IPS DF 19.7 (cell line): ENCODE data around the gene PRL.

Source experiments
- DNase-seq: peaks from one replicate; pipeline ENCODE4 v3.0.0-alpha.2; 2013; ENCODE audit warnings: low read depth, low spot score

Gene PRL

DNA sequence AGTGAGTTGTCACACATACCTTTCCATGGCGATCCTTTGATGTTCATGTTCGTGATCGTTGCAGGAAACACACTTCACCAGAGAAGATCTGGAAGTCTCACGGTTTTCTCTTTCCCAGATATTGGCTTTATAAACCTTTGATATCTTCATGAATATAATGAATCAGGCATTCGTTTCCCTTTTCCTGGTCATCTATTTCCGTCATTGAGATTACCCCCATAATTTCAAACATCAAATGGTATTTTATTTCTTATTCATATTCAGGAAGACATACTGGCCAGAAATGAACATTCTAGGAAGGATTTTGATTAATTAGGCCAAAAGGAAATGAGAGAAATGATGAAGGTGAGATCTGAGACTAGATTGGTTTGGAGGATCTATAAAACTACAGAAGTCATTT, at the start of gene PRL:
PRL (minus strand) TSS at position 101 of the 400 bp plus-strand sequence; CDS start at position 47, 54 bp downstream.
- no peak for DNase-seq

DNA sequence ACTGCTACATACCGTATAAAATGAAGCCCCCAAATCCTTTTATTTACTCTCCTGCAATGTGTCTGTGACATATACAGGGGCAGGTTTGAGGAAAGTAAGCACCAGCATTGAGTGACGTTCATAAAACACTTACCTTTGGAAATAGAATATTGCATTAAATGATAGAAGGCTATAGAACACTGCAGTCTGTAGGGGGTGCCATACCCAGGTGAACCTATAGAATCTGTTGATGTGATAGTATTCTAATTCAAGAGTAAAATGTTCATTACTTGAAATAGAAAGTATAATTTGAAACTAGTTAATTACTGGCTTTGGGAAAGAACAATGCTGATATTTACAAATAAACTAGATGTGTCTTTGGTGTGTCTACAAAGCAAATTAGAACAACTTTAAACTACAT, 47.0 kb upstream of the PRL start:
- DNase-seq, result no peak

DNA sequence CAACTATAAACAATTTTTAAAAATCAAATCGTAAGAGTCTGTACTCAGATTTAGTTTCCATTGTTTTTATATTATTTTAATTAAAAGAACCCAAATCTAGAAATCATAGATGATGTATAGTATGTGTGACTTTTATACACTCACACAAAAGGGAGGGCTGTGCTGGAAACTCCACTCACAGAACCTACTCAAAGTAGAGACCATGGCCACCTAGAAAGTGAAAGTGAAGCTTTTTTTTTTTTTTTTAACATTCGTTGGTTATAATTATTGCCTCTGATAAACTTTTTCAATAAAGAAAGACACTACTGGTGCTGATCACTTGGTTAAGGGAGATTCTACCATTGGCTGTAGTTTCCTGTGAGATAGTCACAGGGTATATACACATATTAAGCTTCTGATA, 37.9 kb upstream of the PRL start:
- DNase-seq, result no peak

DNA sequence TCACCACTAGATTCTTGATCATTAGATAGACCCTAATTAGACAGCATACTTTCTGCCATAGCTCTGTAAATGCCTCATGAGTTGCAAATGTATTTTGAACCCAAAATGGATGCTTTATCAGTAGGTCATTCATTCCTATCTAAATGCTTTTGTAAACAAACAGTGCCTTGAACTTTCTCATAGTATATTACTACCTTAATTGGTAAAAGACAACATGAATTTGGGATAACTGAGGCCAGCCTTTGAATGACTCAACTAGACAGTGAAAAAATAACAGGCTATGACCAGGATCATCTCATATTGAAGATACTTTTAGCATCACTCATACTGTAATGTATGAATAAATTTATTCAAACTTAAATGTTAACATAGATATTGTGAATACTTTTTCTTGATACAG, 37.0 kb upstream of the PRL start:
- DNase-seq, result no peak

DNA sequence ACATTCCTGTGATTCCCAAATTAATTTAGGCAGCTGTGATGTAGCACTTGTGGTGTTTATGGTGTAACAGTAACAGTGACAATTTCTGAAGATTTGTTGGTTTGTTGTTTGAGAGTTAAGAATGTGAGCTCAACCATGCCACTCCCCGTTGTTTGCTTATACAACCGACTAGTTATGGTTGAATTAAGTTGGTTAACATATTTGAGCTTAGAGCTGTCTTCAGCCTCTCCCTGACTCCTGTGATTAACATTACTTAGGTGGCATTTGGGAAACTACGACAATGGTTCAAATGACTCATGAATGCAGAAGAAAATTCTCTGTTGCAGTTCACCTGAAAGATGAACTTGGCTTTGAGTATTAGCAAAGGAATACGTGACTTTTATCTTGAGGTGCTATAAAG, 35.9 kb upstream of the PRL start:
- no peak for DNase-seq

DNA sequence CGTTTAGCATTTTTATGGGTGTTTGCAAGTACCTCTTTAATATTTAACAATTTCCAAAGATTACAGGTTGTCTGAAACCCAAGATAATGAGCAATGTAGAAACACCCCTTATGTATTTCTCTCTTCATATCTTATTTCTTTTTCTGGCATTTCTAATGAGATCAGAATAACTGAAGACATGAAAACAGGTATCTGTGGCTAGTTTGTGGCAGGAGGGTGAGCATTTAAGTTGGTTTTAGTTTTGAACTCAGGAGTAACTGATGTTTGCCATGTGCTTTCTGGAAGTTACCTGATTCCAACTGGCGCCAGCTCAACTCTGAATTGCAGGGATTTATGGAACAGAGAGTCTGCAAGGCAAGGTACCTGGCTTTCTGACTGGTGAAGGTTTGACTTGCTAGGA, 35.4 kb upstream of the PRL start:
- DNase-seq, result no peak

DNA sequence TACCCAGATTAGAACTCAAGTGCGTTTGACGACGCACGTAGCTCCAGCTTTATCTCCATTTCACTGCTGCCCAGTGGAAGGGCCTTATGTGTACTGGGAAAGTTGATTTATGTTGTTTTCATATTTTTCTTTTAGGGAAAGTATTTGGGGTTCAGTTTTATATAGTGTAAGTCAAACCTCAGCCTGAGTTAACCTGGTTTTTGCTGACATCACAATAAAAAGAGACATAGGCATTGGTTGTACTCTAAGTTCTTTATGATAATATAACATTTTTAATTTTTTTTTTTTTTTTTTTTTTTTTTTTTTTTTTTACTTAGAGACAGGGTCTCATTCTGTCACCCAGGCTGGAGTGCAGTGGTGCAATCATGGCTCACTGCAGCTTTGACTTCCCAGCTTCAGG, 34.1 kb upstream of the PRL start:
- DNase-seq, result no peak

DNA sequence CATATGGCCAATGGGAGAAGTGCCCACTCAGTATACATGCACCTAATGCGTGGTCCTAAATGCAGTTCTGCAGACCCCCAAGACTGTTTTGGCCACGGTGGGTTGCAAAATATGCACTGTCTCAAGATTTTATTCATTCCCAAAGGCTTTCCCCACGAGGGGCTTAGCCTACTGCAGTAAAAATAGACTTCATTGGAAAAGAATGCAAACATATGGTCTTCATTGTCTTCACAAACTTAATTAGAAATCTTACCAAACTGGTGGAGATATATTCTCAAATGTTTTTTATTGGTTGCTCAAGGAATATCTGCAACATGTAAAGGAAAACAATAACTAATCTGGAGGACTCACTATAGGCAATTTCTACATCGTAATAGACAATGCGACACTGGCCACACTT, 31.6 kb upstream of the PRL start:
- no peak for DNase-seq

DNA sequence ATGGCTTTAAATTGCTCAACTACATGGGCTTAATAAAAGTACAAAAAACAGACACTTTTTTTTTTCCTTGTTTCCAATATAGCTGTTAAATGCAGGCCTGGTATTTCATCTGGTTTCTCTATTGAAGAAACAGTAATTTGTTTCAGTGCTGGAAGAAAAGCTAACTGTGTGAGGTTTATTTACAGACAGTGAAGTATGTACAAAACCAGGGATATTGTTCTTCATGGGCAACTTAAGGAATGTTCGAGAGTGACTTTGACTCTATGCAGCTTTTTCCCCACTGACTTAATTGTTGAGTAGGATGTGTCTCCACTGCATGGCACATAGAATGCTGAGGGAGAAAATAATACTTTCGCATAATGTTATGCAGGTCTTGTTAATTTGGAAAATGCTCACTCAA, 31.0 kb upstream of the PRL start:
- DNase-seq, result no peak

DNA sequence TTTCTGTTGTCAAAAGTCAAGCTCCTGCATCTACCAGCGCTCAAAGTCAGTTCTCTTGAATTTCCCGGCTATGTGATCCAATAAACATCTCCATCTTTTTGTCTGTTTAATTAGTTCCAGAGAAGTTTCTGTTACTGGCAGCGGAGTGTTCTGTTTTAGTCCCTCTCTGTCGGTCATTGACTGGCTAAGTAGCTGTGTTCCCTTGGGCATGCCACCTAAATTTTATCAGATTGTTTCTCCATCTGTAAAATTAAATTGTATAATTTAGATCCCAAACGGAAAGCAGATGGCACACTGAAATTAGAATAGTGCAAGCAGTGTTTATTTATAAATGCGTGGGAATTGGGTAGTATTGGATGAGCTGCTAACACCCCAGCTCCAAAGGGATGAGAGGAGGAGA, 29.7 kb upstream of the PRL start:
- no peak for DNase-seq

DNA sequence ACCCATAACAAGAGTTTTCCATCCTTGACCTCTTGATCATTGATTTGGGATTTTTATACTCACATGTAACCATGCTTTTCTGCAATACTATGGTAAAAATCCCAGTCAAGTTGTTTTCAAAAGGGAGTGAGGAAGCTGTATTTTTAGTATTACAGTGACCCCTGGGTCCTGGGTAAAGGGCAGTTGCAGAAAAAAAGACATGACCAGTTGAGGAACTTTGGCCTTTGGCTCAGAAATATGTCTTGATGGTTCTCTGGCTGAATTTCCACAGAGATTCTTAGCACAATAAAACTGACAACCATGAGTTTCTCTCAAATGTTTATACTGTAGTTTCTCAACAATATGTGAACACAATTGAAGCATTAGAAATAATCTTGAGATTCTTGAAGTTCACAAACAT, 28.6 kb upstream of the PRL start:
- no peak for DNase-seq

DNA sequence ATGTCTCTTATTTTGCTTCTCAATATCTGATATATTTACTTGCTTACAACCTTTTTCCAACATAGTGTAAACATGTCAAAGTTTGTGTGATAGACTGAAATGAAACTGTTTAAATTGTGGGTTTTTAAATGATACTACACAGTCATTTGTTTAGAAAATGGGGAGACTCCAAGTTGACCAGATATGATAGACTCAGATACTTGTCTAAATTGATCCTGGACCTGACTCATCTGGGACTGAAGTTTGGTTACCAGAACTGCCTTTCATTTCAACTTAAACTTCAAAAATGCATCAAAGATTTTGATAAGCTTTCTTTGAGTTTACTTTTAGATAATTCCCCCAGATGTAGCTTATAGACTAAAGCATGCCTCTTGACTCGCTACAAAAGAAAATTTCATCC, 27.0 kb upstream of the PRL start:
- no peak for DNase-seq

DNA sequence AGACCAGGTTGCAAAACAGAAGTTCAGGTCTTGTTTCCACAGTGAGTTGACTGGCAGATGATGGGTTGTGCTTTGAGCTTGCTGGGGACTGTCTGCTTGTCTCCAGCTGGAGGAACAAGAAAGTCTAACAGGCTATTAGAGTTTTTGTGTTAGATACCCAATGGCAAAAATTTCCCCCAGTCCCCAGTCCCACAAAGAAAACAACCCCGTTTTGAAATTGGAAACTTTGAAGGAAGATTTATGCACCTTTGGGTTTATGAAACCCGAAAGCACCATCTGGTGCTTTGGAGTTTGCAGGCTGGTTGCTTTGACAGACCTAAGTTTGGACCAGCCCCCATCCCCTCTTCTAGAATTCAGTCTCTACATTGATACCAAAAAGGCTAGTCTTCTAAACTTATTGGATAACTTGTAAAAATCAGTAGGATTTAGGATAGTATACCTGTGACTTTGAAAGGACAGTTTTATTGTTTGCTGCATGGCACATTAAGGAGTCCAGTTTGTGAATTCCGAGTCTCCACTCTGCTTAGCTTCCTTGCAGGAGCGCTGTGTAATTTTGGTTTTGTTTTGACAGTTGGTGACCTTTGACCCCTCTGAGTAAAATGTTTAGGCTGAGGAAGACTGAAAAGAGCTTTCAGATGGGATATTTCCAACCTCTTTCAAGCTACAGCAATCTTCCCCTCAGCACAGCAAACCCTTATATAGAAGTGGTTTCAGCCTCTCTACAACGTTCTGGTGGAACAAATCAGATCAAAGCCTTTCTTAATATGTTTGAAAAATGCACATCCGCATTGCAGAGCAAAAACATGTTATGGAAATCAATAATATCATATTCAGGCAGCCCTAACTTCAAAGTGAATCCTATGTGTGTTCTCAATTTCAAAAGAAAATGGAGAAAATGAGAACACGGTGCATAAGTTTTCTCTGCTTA, 25.5 kb upstream of the PRL start:
- no peak for DNase-seq

DNA sequence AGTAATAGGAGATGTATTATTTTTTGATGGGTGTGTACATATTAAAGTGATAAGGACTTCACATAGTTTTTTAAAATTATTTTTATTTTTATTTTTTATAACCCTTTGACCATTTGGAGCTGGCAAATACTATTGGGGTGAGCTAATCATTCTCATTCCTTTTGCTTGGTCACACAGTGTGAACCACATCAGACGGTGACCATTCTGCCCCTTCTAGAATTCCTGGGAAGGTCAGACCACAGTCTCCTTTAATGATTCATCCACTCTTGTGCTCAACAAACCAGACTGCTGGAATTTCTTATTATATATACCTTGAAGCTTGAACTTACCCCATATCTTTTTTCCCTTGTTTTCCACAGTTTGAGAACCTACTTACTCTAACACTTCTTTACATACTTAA, 23.9 kb upstream of the PRL start:
- no peak for DNase-seq

DNA sequence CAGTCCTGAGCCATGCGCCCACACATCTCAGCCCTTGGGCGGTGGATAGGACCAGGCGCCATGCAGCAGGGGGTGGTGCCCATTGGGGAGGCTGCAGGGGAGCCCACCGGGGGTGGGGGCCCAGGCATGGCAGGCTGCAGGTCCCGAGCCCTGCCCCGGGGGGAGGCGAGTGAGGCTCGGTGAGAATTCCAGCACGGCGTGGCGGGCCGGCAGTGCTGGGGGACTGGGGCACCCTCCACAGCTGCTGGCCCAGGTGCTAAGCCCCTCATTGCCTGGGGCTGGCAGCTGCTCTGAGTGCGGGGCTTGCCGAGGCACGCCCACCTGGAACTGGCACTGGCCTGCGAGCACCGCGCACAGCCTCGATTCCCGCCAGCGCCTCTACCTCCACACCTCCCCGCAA, 21.6 kb upstream of the PRL start:
- no peak for DNase-seq

DNA sequence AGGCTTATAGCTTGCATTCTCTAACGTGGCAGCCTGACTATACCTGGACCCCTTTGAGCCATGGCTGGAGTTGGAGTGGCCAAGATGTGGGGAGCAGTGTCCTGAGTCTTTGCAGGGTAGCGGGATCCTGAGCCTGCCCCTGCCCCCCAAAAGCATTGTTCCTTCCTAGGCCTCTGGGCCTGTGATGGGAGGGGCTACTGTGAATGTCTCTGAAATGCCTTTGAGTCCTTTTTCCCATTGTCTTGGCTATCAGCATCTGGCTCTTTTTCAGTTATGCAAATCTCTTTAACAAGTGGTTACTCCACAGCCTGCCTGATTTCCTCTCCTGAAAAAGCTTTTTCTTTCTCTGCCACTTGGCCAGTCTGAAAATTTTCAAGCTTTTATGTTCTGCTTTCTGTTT, 17.0 kb upstream of the PRL start:
- DNase-seq, result no peak

DNA sequence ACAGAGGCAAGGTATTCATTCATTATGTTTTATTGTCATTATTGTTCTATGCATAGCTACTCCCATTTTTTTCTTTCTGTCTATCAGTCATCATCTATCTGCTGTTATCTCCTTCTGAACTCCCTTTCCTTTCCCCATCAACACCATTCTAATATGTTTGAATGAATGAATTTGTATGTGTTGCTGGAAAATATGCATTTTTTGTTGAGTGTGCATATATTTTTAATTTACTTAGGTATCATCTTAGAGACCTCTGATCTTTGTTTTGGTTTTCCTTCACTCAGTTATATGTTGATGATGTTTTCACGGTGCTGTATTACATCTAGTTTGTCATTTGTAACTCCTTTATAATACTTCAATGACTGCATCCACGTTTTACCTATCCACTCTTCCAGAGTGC, 12.1 kb upstream of the PRL start:
- no peak for DNase-seq

DNA sequence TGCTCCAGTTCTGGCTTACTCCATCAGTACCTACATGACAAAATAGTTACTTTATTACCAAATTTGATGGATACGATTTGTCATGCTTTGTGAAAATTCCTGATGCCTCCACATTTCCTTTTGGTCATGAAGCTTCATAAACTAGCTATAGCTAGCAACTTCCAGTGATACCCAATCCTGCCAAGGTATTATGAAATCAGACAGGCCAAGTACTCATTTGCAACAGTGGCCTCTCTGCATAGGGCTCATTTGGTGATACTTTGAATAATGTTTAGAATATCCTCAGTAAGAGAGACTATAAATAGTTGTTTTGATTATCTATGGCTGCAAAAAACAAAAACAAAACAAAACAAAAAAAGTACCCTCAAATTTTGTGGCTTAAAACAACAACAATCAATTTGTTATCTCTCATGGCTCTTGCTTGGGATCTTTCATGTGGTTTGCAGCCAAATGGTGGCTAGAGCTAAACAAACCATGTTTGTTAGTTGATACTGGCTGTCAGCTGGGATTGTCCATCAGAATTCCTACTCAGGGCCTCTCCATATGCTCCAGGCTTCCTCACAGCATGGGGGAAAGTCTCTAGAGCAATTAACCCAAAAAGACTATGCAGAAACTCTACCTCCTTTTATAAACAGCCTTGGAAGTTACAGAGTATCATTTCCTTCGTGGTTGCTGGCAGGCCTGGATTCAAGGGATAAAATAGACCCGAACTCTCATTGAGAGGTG, 10.1 kb upstream of the PRL start:
- DNase-seq, result no peak

DNA sequence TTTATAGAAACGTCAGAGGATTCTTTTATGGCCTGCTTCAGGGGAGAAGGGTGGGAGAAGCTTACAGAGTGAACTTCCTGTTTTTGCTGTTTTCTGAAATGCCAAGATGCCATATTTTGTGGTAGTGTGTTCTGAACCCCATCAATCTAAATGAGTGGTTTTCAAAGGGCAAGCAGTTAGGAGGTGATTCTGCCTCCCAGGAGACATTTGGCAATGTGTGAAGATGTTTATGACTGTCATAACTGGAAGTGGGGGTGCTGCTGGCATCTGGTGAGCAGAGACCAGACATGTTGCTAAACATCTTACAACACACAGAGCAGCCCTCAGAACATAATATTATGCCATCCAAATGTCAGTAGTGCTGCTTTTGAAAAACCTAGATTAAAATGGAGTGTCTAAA, 6.0 kb upstream of the PRL start:
- DNase-seq, result no peak

DNA sequence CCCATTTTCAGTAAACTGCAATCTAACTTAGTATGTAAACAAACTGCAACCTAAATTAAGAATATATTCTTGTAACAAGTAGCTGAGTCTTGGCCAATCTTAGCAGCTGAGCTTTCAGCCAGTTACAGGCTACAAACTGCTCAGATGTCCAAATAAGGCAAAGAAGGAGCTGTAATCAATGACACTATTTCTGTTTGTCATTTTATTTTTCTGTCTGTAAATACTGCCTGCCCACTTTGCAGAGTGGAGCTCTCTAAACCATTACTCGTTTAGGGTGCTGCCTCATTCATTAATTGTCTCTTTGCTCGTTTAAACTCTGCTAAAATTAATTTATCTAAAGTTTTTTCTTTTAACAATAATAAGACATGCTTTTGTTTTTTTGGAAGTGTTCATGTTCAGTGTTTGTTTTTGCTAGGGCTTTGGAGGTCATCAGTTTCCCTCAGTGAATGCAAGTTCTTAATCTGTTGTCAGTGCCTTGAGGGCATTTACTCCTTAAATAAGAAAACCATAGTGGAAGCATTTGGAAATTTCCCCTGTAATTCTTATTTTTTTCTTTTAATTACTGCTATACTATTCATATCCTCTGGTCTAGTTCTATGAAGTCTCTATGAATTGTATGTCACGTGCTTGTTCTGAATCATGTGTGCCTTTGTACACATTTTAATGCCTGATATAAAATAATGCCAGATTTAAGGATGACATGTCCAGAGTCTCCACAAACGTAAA, 3.6 kb upstream of the PRL start:
- no peak for DNase-seq

DNA sequence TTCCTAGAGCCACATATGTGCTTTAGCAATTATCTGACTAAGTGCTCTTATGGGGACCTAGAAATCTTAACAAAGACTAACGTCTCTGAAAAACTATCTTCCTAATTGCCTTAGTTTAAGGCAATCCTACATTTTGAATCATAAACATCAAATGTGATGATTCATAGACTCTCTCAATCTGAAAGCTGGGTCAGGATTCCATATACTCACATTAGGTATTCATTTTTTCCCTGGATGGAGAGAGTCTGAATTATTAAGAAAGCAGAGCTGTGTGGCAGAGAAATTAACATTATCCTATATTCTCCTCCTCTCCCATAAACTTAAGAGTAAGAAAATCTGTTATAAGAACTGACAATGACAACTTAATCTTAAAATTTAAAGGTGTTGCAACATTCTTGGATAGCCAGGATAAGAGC, 1.6 kb upstream of the PRL start:
- no peak for DNase-seq

DNA sequence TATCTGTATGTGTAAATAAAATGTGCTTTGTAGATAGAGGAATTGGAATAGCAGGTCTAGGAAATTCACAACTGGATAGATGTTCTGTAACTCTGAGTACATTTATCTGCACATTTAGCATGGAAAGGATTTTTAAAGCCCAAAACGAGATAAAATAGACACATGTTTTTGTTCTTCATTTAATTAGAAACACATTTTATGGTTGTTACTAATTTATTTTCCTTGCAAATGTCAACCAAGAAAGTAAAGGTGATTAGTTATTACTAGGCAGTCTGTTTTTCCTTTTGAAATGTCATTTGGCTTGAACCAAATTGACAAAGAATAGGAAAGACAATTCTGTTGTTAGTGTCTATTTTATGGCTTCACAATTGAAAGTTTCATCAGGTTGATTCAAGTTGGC, 769 bp downstream of the PRL start:
- DNase-seq, result no peak

DNA sequence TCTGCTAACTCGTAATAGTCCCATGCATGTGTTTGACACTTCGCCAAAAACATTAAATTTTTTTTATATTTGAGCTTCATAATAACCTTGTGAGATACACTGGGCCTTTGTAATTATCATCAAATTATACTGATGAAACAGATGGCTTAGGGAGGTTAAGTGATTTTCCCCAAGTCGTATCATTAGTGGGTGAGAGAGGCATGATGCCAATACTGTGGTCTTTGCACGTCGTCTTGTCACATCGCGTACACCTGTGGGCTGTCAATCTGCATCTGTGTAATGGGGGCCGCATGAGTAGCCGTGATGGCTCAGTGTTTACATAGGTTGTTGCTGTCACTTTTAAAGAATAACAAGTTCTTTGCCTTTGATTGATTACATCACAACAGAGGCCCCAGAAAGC, 1.7 kb downstream of the PRL start:
- DNase-seq, result no peak
